Measurements from ENCODE around the gene FAM107A. TPM values are rescaled to one million over a fixed set of nuclear protein-coding genes. Genes with fewer than 3 reads are reported as not detected.

FAM107A gene
- total and polyA plus RNA-seq, 2 of the 13 experiments (the other 11 are each of a cell fraction or from before 2014, with no cell fraction given) = not detected

DNA sequence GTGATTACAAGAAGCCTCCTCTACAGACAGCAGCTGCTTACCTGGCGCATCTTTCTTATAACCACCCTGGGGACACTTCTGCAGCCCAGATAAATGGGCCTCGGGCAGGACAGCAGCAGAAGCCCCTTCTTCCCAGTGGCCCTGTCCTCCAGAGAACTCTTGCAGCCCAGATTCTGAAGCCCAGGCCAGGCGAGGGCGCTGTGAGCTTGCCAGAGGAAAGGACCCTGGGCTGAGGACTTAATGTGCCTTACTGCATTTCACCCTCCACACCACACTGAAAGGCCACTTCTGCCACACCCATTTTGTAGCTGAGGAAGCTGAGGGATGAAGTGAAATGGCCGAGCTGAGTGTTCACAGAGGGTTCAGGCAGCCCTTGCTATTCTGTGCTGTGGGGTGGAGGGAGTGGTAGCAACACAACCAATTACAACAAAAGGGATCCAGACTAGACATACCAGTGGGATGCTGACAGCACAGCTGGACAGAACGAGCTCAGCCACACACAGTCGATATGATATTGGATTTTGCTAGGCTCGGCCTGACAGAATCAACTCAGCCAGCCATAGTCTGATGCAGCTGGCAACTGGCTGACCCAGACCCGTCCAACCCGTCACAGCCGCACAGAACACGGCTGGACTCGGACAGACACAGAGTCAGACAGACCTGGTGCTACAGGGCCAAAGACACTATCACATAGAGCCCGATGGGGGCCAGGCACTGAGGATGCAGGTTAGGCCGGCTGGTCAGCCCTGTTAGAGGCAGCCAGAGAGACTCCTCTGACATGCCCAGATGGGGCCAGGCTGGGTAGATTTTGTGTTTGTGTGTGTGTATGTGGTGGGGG, 47.5 kb downstream of the FAM107A start (continued):
- TF ChIP-seq ARNT (IDR thresholded peaks at IDR 0.05) = no peak
- no peak for TF ChIP-seq ZNF724P (CRISPR knock-in tag; IDR thresholded peaks at IDR 0.05; ENCODE audit: borderline replicate concordance)
- peak; percentile 31; the same call in 1 of the 2 replicates for TF ChIP-seq SALL1 (CRISPR knock-in tag; IDR thresholded peaks at IDR 0.05)
- TF ChIP-seq GATA4 (IDR thresholded peaks at IDR 0.05; ENCODE audit: borderline replicate concordance, low read depth) = no peak
- no peak for TF ChIP-seq ZFYVE20 (CRISPR knock-in tag; IDR thresholded peaks at IDR 0.05; ENCODE audit: borderline replicate concordance, low read depth)
- TF ChIP-seq KAT7 (CRISPR knock-in tag; IDR thresholded peaks at IDR 0.05; ENCODE audit: borderline replicate concordance) = no peak
- TF ChIP-seq RAD21 (CRISPR knock-in tag; IDR thresholded peaks at IDR 0.05) = peak; percentile 69
- no peak for TF ChIP-seq ZC3H4 (CRISPR knock-in tag; IDR thresholded peaks at IDR 0.05; ENCODE audit: borderline replicate concordance)
- TF ChIP-seq, protein P1, sequence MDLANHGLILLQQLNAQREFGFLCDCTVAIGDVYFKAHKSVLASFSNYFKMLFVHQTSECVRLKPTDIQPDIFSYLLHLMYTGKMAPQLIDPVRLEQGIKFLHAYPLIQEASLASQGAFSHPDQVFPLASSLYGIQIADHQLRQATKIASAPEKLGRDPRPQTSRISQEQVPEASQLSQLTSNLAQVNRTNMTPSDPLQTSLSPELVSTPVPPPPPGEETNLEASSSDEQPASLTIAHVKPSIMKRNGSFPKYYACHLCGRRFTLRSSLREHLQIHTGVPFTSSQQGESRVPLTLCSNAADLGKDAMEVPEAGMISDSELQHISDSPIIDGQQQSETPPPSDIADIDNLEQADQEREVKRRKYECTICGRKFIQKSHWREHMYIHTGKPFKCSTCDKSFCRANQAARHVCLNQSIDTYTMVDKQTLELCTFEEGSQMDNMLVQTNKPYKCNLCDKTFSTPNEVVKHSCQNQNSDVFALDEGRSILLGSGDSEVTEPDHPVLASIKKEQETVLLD (CRISPR knock-in tag; IDR thresholded peaks at IDR 0.05; ENCODE audit: low read depth) = no peak
- no peak for TF ChIP-seq ZNF253 (CRISPR knock-in tag; IDR thresholded peaks at IDR 0.05; ENCODE audit: borderline replicate concordance)
- TF ChIP-seq, protein P2, sequence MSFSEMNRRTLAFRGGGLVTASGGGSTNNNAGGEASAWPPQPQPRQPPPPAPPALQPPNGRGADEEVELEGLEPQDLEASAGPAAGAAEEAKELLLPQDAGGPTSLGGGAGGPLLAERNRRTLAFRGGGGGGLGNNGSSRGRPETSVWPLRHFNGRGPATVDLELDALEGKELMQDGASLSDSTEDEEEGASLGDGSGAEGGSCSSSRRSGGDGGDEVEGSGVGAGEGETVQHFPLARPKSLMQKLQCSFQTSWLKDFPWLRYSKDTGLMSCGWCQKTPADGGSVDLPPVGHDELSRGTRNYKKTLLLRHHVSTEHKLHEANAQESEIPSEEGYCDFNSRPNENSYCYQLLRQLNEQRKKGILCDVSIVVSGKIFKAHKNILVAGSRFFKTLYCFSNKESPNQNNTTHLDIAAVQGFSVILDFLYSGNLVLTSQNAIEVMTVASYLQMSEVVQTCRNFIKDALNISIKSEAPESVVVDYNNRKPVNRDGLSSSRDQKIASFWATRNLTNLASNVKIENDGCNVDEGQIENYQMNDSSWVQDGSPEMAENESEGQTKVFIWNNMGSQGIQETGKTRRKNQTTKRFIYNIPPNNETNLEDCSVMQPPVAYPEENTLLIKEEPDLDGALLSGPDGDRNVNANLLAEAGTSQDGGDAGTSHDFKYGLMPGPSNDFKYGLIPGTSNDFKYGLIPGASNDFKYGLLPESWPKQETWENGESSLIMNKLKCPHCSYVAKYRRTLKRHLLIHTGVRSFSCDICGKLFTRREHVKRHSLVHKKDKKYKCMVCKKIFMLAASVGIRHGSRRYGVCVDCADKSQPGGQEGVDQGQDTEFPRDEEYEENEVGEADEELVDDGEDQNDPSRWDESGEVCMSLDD (CRISPR knock-in tag; IDR thresholded peaks at IDR 0.05; ENCODE audit: borderline replicate concordance) = no peak
- TF ChIP-seq, protein P3, sequence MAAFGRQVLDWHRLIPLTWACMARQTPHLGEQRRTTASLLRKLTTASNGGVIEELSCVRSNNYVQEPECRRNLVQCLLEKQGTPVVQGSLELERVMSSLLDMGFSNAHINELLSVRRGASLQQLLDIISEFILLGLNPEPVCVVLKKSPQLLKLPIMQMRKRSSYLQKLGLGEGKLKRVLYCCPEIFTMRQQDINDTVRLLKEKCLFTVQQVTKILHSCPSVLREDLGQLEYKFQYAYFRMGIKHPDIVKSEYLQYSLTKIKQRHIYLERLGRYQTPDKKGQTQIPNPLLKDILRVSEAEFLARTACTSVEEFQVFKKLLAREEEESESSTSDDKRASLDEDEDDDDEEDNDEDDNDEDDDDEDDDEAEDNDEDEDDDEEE (CRISPR knock-in tag; IDR thresholded peaks at IDR 0.05) = no peak
- TF ChIP-seq, protein P4, sequence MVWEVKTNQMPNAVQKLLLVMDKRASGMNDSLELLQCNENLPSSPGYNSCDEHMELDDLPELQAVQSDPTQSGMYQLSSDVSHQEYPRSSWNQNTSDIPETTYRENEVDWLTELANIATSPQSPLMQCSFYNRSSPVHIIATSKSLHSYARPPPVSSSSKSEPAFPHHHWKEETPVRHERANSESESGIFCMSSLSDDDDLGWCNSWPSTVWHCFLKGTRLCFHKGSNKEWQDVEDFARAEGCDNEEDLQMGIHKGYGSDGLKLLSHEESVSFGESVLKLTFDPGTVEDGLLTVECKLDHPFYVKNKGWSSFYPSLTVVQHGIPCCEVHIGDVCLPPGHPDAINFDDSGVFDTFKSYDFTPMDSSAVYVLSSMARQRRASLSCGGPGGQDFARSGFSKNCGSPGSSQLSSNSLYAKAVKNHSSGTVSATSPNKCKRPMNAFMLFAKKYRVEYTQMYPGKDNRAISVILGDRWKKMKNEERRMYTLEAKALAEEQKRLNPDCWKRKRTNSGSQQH (CRISPR knock-in tag; IDR thresholded peaks at IDR 0.05; ENCODE audit: low read depth) = no peak
- no peak for TF ChIP-seq ZNF562 (CRISPR knock-in tag; IDR thresholded peaks at IDR 0.05; ENCODE audit: borderline replicate concordance)
- TF ChIP-seq, protein P5, sequence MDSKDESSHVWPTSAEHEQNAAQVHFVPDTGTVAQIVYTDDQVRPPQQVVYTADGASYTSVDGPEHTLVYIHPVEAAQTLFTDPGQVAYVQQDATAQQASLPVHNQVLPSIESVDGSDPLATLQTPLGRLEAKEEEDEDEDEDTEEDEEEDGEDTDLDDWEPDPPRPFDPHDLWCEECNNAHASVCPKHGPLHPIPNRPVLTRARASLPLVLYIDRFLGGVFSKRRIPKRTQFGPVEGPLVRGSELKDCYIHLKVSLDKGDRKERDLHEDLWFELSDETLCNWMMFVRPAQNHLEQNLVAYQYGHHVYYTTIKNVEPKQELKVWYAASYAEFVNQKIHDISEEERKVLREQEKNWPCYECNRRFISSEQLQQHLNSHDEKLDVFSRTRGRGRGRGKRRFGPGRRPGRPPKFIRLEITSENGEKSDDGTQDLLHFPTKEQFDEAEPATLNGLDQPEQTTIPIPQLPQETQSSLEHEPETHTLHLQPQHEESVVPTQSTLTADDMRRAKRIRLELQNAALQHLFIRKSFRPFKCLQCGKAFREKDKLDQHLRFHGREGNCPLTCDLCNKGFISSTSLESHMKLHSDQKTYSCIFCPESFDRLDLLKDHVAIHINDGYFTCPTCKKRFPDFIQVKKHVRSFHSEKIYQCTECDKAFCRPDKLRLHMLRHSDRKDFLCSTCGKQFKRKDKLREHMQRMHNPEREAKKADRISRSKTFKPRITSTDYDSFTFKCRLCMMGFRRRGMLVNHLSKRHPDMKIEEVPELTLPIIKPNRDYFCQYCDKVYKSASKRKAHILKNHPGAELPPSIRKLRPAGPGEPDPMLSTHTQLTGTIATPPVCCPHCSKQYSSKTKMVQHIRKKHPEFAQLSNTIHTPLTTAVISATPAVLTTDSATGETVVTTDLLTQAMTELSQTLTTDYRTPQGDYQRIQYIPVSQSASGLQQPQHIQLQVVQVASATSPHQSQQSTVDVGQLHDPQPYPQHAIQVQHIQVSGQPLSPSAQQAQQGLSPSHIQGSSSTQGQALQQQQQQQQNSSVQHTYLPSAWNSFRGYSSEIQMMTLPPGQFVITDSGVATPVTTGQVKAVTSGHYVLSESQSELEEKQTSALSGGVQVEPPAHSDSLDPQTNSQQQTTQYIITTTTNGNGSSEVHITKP (CRISPR knock-in tag; IDR thresholded peaks at IDR 0.05; ENCODE audit: low read depth) = no peak
- no peak for TF ChIP-seq SIN3A (IDR thresholded peaks at IDR 0.05; ENCODE audit: borderline replicate concordance, low read depth, low read length)
- TF ChIP-seq MAZ (IDR thresholded peaks at IDR 0.05; ENCODE audit: borderline replicate concordance, low read depth, low read length) = no peak
- TF ChIP-seq MAZ (CRISPR knock-in tag; IDR thresholded peaks at IDR 0.05; ENCODE audit: low read depth) = no peak
- no peak for TF ChIP-seq ZNF143 (CRISPR knock-in tag; IDR thresholded peaks at IDR 0.05)

Data from HepG2 (cell line).